Stomach (tissue), 4 donors: Measurements from ENCODE around the gene LENG1.

Source experiments
- EP300 ChIP-seq: sonication (generic); formaldehyde crosslinking; IDR thresholded peaks from one replicate; pipeline ENCODE4 v1.6.1; 2017; ENCODE audit warnings: antibody characterized with exemption
- POLR2A ChIP-seq, 4 donors: fragments of 450-650 bp; IDR thresholded peaks; one replicate each; pipeline ENCODE4 v1.6.1; 2016; ENCODE audit warnings: antibody characterized with exemption in 4 of 4, control low read depth in 2 of 4, mild to moderate bottlenecking in 1 of 4, moderate library complexity in 1 of 4
- POLR2AphosphoS5 ChIP-seq, 3 donors: sonication (generic); formaldehyde crosslinking; IDR thresholded peaks; one replicate each; pipeline ENCODE4 v1.6.1; 2016; ENCODE audit warnings: antibody characterized with exemption in 3 of 3
- TF ChIP-seq, protein P1 (sequence below), 7 experiments: fragments of 450-650 bp in 4 of 7; fragments of 200-600 bp in 3 of 7; sonication (generic) in 3 of 7; IDR thresholded peaks; one replicate each; pipeline ENCODE4 v1.5.1; 2016 to 2019; ENCODE audit warnings: antibody characterized with exemption in 7 of 7, control low read depth in 2 of 7, mild to moderate bottlenecking in 1 of 7

DNA sequence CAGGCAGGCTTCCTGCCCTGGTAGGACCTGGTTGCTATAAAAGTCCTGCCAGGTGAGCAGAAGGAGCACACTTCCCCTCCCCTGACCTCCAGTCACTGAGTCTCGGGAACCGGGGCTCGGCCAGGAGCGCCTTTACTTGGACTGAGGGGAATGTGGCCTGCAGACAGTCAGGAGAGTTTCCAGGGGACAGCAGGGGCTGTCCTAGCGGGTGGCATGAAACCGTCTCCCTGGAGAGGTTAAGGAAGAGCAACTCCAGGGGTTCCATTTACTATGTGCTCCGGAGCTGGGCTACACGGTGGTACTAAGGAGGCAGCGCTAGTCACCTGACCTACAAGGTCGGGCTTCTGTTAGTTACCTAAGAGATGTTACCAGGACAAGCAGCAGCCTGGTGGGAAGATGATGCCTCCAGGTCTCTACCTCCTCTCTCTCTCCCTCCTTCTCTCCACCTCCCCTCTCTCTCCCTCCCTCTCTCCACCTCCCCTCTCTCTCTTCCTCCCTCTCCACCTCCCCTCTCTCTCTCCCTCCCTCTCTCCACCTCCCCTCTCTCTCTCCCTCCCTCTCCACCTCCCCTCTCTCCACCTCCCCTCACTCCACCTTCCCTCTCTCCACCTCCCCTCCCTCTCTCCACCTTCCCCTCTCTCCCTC, 26.1 kb downstream of the LENG1 start:
- no peak for TF ChIP-seq POLR2A (IDR thresholded peaks at IDR 0.05)
- no peak for TF ChIP-seq EP300
- TF ChIP-seq, protein P1, sequence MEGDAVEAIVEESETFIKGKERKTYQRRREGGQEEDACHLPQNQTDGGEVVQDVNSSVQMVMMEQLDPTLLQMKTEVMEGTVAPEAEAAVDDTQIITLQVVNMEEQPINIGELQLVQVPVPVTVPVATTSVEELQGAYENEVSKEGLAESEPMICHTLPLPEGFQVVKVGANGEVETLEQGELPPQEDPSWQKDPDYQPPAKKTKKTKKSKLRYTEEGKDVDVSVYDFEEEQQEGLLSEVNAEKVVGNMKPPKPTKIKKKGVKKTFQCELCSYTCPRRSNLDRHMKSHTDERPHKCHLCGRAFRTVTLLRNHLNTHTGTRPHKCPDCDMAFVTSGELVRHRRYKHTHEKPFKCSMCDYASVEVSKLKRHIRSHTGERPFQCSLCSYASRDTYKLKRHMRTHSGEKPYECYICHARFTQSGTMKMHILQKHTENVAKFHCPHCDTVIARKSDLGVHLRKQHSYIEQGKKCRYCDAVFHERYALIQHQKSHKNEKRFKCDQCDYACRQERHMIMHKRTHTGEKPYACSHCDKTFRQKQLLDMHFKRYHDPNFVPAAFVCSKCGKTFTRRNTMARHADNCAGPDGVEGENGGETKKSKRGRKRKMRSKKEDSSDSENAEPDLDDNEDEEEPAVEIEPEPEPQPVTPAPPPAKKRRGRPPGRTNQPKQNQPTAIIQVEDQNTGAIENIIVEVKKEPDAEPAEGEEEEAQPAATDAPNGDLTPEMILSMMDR (IDR thresholded peaks at IDR 0.05) = no peak
- TF ChIP-seq POLR2AphosphoS5 (IDR thresholded peaks at IDR 0.05) = no peak
